GM19035 (cell line): Measurements from ENCODE around the gene TLN1.

Experiments used
- ATAC-seq: cut with Tn5 transposase; IDR thresholded peaks from one replicate; pipeline ENCODE4 v1.9.1; 2021; ENCODE audit not compliant: unreplicated experiment

The TLN1 gene

DNA sequence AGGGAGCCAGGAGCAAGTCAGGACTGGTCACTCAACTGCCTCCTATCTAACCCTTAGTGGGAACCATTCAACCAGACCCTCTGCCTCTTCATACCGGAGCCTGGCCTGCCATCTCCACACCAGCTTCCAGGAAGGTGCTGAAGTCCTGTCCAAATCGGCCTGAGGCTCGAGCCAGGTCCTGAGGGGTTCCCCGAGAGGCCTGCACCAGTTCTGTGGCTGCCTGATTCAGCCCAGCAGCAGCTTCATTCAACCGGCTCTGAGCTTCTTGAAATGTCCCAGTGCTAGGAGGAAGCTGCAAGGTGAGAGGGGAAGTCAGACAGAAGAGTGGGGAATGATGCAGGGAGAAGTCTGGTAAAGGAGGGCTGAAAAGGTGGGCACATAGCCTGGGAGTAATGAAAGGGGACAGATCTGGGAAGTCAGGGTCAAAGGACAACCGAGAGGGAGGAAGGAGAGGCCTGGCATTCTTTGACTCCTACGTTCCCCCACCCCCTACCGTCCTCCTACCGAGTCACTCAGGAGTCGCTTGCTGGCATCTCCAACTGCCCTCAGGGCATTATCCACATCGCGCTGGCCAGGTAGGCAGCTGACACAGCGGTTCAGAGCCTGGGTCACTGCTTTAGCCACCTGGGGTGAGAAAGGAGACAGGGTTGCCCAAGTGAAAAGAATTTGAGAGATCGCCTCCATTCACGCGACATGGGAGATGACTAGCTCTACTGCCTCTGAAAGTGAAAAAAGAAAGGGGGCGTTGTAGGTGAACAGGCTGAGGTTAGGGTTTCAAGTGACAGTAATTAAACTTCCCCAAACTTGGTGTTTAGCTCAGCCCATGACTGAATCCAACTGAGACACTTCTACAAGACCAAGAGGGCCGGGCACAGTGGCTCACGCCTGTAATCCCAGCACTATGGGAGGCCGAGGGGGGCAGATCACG lies 20.2 kb downstream of the TLN1 start:
- no peak for ATAC-seq

- ATAC-seq = no peak
Observed at GRCh38 chr9:35710818-35711500, 21.0 kb downstream of the TLN1 start.

GRCh38 chr9:35708146-35708545 lies 23.8 kb downstream of the TLN1 start:
- ATAC-seq = no peak

GRCh38 chr9:35706951-35707350 lies 25.0 kb downstream of the TLN1 start:
- ATAC-seq = no peak

DNA sequence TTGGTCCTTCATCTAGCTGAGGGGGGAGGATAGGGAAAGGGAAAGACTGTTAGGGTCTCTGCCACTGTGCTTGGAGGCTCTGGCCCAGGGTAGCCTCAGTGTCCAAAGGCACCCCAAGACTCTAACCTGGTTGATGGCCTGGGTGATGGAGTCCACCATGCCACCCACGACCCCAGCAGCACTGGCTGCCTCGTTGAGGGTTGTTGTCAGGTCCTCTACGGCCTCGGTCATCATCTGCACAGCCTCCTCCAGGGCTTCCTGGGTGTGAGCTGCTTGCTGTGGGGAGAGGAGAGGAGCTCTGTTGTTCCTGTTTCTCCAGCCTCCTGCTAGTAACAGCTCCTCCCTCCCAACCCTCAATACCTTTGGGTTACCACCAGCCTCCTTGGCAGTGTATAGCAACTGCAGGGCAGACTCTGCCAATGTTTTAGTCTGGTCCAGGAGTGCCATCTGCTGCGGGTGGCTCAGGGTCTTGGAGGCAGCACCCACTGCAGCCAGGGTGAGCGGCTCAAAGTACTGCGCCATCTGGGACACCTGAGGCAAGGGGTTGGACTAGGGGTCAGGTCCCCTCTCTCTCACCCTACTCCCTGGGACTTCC lies 26.1 kb downstream of the TLN1 start:
- no peak for ATAC-seq

GRCh38 chr9:35705372-35705771 lies 26.6 kb downstream of the TLN1 start:
- no peak for ATAC-seq

DNA sequence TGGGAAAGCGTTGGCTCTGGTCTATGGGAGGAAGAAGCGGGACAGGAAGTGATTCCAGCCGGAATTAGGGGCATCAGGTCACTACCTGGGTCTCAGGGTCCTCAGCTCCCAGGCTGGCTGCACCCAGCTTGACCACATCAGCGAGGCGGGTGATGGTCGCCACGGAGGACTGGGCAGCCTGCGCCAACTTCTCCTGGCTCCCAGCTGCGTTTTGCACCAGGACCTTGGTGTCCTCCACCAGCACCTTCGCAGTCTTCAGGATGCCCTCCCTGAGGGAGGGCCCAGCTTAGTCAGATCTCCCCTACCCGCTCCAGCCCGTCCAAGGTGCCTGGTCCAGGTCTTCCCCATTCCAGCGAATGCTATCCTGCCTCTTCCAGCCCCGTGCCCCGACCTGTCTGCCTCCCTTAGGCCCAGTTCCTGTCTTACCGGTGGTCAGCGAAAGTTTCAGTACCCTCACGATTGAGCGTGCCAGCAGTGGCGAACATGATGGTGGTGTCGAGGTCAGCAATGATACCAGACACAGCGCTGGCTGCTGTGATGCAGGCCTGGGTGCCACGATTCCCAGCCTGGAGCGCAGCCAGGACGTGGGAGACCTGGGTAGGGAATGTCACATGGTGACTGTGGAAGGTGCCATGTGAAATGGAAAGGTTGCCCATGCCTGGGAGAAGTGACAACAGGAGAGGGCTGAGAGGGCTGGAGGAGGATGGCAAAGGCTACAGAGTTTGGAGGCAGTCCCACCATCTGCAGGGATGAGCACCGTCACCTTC lies 27.9 kb downstream of the TLN1 start:
- no peak for ATAC-seq

DNA sequence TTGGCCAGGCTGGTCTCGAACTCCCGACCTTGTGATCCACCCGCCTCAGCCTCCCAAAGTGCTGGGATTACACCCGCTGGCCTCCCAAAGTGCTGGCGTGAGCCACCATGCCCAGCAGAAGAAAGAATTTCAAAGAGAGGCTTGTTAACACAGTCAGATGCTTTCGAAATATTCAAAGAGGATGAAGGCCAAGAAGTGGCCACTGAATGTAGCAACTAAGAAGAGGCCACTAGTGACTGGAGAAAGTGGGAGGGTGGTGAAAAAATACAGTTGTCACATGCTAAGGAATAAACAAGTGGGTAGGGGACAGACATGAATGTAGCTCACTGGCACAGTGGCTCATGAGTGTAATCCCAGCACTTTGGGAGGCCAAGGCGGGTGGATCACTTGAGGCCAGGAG lies 29.3 kb downstream of the TLN1 start:
- ATAC-seq = no peak

- no peak for ATAC-seq
Observed at GRCh38 chr9:35700942-35701341, 31.1 kb downstream of the TLN1 start.

- ATAC-seq = no peak
Observed at GRCh38 chr9:35700031-35700430, 32.0 kb downstream of the TLN1 start.

DNA sequence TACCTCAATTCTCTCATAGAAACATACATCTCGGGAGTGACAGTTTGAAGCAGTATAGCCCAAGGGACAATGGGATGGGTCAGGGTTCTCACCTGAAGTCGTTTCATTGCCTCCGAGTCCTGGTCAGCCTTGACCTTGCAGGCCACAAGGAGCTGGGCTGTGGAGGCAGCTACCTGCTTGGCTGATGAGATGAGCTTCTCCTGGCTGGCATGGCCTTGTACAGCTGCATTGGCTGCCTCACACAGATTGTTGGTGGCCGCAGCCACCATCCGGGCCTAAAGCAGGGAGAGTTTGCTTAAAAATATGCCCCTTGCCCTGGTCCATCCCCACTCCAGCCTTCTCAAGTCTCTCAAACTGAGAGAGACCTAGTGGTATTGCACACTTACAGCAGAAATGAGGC lies 33.8 kb downstream of the TLN1 start:
- ATAC-seq = no peak

GRCh38 chr9:35697486-35697885 lies 34.5 kb downstream of the TLN1 start:
- ATAC-seq = no peak

DNA sequence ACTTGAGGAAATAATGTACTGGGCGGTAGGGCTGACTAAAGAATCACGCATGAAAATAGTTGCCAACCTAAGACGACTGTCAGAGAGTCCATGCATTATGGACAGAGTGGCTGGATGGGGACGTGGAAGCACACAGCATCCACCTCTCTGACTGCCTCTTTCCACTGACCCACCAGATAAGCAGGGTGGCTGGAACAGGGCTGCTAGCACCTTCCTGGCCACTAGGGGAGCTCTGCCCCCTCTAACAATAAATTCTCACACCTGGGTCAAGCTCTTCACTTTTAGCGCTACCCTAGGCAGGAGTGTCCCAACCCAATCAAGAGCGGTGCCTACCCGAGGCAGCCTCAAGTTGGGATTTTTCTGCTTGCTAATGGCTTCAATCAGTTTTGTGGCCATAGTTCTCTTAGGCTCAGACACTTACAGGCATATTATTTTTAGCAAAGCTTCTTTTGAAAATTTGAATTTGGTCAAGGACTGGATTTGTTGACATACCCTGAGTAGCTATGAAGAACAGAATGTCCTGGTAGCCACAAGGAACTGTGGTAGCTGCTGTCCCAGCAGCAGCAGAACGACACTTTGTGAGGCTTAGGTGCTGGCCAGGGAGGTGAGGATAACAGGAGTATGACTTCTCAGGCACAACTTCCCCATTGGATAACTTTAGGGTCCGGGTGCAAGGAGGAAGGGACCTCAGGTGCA lies 35.3 kb downstream of the TLN1 start:
- peak; percentile 75 for ATAC-seq

DNA sequence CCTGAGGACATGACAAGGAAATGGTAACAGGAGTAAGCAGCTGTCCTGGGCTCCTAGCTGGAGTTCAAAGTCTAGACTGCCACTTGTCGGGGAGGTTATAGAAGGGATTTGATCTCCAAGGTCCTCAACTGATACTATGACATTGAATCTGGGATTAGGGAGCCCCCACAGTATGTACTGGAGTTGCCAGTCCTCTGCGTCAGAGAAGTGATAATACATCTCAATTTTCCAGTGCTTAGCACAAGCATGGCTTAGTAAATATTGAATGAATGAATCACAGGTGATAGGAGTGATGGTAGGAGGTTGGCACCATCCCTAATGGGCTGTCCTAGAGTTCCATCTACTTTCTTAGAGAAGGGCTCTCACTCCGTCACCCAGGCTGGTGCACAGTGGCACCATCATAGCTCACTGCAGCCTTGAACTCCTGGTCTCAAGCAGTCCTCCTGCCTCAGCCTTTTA lies 36.0 kb downstream of the TLN1 start:
- ATAC-seq = no peak

- no peak for ATAC-seq
Observed at GRCh38 chr9:35691757-35692301, 40.2 kb downstream of the TLN1 start.

DNA sequence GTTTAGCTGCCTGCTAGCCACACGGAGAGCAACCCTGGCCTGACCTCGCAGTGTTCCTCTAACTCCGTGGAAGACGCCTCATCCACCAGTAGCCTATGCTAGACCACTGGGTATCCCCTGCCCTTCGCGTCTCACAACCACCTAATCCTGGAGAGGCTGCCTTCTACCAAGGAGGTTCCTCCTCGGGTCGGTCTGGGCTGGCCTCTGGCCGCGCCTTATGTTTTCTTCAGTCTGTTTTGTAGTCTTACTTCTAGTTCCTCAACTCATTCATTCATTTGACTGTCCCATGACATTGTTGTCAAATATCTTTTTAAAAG lies 40.7 kb downstream of the TLN1 start:
- ATAC-seq = no peak

DNA sequence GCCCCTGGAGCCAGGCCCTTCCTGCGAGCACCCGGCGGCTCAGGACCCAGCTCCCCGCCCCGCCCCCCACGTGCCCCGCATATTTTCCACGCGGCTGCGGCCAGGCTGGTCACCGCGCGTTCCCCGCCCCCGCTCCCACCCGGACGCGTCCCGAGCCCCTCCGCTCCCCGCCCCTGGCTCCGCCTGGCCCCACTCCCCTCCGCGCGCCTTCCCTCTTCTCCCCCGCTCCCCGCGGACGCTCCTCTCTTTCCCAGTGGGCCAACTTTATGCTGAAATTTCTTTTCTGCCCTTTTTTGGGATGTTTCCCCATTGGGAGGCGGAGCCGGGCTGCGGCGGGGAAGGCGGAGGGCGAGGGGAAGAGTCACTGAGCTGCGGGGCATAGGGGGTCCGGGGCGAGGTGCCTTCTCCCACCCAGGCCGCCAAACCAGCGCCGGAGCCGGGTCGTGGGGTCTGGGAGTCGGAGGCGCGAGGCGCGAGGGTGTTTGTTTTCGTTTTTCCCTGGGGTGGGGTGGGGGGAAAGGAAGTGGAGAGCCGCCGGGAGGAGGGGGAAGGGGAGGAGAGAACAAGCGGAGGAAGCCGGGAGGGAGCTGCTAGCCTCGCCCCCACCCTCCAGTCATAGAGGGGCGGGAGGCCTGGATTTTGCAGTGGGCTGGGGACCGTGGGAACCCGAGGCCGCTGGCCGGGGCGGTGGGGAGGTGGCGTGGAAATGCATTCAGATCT lies 41.2 kb downstream of the TLN1 start:
- no peak for ATAC-seq

DNA sequence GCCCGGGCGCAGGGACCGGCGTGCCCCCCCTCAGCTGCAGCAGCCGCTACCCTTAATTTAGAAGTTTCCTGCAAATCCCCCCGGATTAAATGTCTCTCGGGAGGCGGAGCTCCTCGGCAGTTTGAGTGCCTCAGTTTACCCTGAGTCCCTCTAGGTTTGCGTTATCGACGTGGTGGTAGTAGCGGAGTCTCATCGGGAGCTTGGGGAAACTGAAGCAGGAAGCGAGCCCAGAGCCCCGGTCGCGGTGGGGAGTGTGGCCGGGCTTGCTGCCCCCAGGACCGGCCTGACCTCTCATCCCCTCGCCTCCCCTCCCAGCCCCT lies 41.7 kb downstream of the TLN1 start:
- ATAC-seq = no peak

GRCh38 chr9:35689542-35690293 lies 42.3 kb downstream of the TLN1 start, which contains the start of gene TPM2:
Gene TPM2, minus strand, starts transcription at chr9:35689925. Its CDS starts 108 bp downstream, at chr9:35689817.
- ATAC-seq = no peak
